DMS 273 (cell line): ENCODE results near the gene GPATCH2.
A peak's percentile ranks its signal among the peaks of the same experiment; 100 is the strongest.
"Not testable (repeated sequence)": the region's sequence is repeated elsewhere in the genome, so short reads cannot be mapped to it uniquely, and the experiment has no call there.

ENCODE experiments used
- DNase-seq: peaks from one replicate; lab custom pipeline; 2025; ENCODE audit not compliant: unreplicated experiment; lab: John Stamatoyannopoulos, UW

GPATCH2 gene

GRCh38 chr1:217584286-217584811 lies 46.5 kb downstream of the GPATCH2 start:
- not testable (repeated sequence) for DNase-seq

- no peak for DNase-seq
Measured at GRCh38 chr1:217577336-217577735, 53.6 kb downstream of the GPATCH2 start.

- no peak for DNase-seq
Measured at GRCh38 chr1:217574265-217574949, 56.5 kb downstream of the GPATCH2 start.

- no peak for DNase-seq
Measured at GRCh38 chr1:217569021-217569420, 61.9 kb downstream of the GPATCH2 start.

GRCh38 chr1:217568200-217568599 lies 62.7 kb downstream of the GPATCH2 start:
- DNase-seq: no peak

- no peak for DNase-seq
Measured at GRCh38 chr1:217564833-217565232, 66.1 kb downstream of the GPATCH2 start.

- DNase-seq: no peak
Measured at GRCh38 chr1:217564207-217564606, 66.7 kb downstream of the GPATCH2 start.

GRCh38 chr1:217563179-217563578 lies 67.7 kb downstream of the GPATCH2 start:
- DNase-seq: no peak

- peak; percentile 10 for DNase-seq
Measured at GRCh38 chr1:217562229-217562878, 68.5 kb downstream of the GPATCH2 start.

GRCh38 chr1:217561446-217561845 lies 69.4 kb downstream of the GPATCH2 start:
- DNase-seq: no peak

- peak; percentile 52 for DNase-seq
Measured at GRCh38 chr1:217554849-217555248, 76.0 kb downstream of the GPATCH2 start.

GRCh38 chr1:217553949-217554509 lies 76.9 kb downstream of the GPATCH2 start:
- DNase-seq: peak; percentile 27

- no peak for DNase-seq
Measured at GRCh38 chr1:217552339-217552951, 78.4 kb downstream of the GPATCH2 start.

GRCh38 chr1:217542837-217543236 lies 88.1 kb downstream of the GPATCH2 start:
- no peak for DNase-seq

- no peak for DNase-seq
Measured at GRCh38 chr1:217542136-217542777, 88.6 kb downstream of the GPATCH2 start.

- DNase-seq: no peak
Measured at GRCh38 chr1:217540321-217540720, 90.6 kb downstream of the GPATCH2 start.

- no peak for DNase-seq
Measured at GRCh38 chr1:217539510-217539909, 91.4 kb downstream of the GPATCH2 start.

- no peak for DNase-seq
Measured at GRCh38 chr1:217535601-217536377, 95.1 kb downstream of the GPATCH2 start.

GRCh38 chr1:217534566-217534965 lies 96.3 kb downstream of the GPATCH2 start:
- peak; percentile 81 for DNase-seq

GRCh38 chr1:217528271-217528670 lies 102.6 kb downstream of the GPATCH2 start:
- no peak for DNase-seq
